CD8-positive, alpha-beta memory T cell (primary cell): Measurements from ENCODE around the gene PDIK1L. TPM values are rescaled to one million over a fixed set of nuclear protein-coding genes. Genes with fewer than 3 reads are reported as not detected.
"Not testable (repeated sequence)": the region's sequence is repeated elsewhere in the genome, so short reads cannot be mapped to it uniquely, and the experiment has no call there.

Experiments
- CTCF ChIA-PET: fragments of 350-600 bp; sonication (Branson Sonifier 250); formaldehyde crosslinking; loops from one replicate; lab custom pipeline; 2021; ENCODE audit warnings: antibody characterized with exemption; lab: Charles Lee
- POLR2A ChIA-PET: fragments of 350-600 bp; sonication (Branson Sonifier 250); formaldehyde crosslinking; loops from one replicate; lab custom pipeline; 2021; ENCODE audit warnings: antibody characterized with exemption; lab: Charles Lee
- DNase-seq, 5 donors: peaks; one replicate each; pipeline versions ENCODE4 v3.0.0 to v3.0.0-alpha.2; 2020 to 2022; ENCODE audit warnings: mixed read lengths in 1 of 5
- H3K27ac ChIP-seq: one replicate; pipeline ENCODE4 v1.7.0; 2013; ENCODE audit warnings: low read depth, mild to moderate bottlenecking, low read length, moderate library complexity
- H3K27me3 ChIP-seq: 2 replicates; pipeline ENCODE4 v1.7.0; 2013; ENCODE audit warnings: low read length, mild to moderate bottlenecking; ENCODE audit not compliant: insufficient read depth, poor library complexity, severe bottlenecking
- H3K36me3 ChIP-seq: 2 replicates; pipeline ENCODE4 v1.7.0; 2013; ENCODE audit warnings: mild to moderate bottlenecking, low read length, moderate library complexity; ENCODE audit not compliant: insufficient read depth
- H3K4me1 ChIP-seq: 2 replicates; pipeline ENCODE4 v1.7.0; 2013; ENCODE audit warnings: mild to moderate bottlenecking, low read length, moderate library complexity; ENCODE audit not compliant: insufficient read depth
- H3K4me3 ChIP-seq: 2 replicates; pipeline ENCODE4 v1.7.0; 2013; ENCODE audit warnings: mild to moderate bottlenecking, low read length
- H3K9me3 ChIP-seq: 2 replicates; pipeline ENCODE4 v1.7.0; 2013; ENCODE audit warnings: mild to moderate bottlenecking, low read length
- H3K27ac Mint-ChIP-seq, 8 donors: one replicate each; pipeline ENCODE4 v1.8.0; 2020 to 2021; ENCODE audit warnings: mixed read lengths in 8 of 8, mild to moderate bottlenecking in 6 of 8, inconsistent platforms in 3 of 8, moderate library complexity in 3 of 8
- H3K27me3 Mint-ChIP-seq, 2 donors: one replicate each; pipeline ENCODE4 v1.8.0; 2020 to 2021; ENCODE audit warnings: mixed read lengths in 2 of 2, mild to moderate bottlenecking in 1 of 2, moderate library complexity in 1 of 2
- H3K36me3 Mint-ChIP-seq, 3 donors: one replicate each; pipeline ENCODE4 v1.8.0; 2020 to 2021; ENCODE audit warnings: mixed read lengths in 3 of 3, inconsistent platforms in 1 of 3, mild to moderate bottlenecking in 1 of 3
- H3K4me1 Mint-ChIP-seq, 3 donors: one replicate each; pipeline ENCODE4 v1.8.0; 2020 to 2021; ENCODE audit warnings: mixed read lengths in 3 of 3, inconsistent platforms in 1 of 3, mild to moderate bottlenecking in 1 of 3
- H3K4me3 Mint-ChIP-seq, 7 donors: one replicate each; pipeline ENCODE4 v1.8.0; 2020 to 2021; ENCODE audit warnings: mixed read lengths in 7 of 7, mild to moderate bottlenecking in 6 of 7, moderate library complexity in 4 of 7, inconsistent platforms in 2 of 7
- H3K9me3 Mint-ChIP-seq, 5 donors: one replicate each; pipeline ENCODE4 v1.8.0; 2020 to 2022; ENCODE audit warnings: mixed read lengths in 5 of 5, mild to moderate bottlenecking in 3 of 5, moderate library complexity in 2 of 5, inconsistent platforms in 1 of 5
- polyA plus RNA-seq: library from polyadenylated mRNA; unstranded; fragments of 300-500 nt; fragmentation: Illumina TruSeq; gene quantifications from one replicate; pipeline ENCODE4 v1.2.3, GENCODE V29; 2021
- total RNA-seq, 2 experiments: library from RNA; stranded (reverse); gene quantifications; one replicate each; pipeline ENCODE4 v1.2.3, GENCODE V29; 2021

Gene PDIK1L
- total and polyA plus RNA-seq, 3 experiments from 2014 or later, result 4.2 to 14.6 (median 14.5) TPM

DNA sequence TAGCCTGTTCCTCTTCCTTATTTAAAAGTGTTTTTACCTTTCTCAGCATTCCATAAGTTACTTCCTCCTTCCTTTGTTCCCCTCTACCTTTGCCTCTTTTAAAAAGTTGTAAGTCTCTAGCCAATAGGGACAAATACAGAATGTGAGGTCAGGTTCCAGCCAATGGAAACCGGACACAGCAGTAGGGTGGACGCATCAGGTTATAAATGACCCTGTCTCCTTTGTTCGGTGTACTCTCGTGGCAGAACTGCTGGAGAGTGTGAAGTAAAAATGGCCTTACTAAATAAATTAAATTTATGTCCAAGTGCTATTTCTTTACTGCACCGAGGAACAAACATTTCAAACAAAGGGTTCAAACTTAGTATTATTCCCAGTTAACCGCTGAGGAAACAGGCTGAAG is 18.1 kb upstream of the PDIK1L start:
- H3K27me3 ChIP-seq, H3K4me3 Mint-ChIP-seq, POLR2A ChIA-PET, H3K9me3 Mint-ChIP-seq, H3K36me3 Mint-ChIP-seq, H3K27ac ChIP-seq, H3K9me3 ChIP-seq, H3K27ac Mint-ChIP-seq, H3K4me1 Mint-ChIP-seq, H3K36me3 ChIP-seq, DNase-seq, CTCF ChIA-PET, H3K4me3 ChIP-seq, H3K4me1 ChIP-seq: not testable (repeated sequence)
- peaks cover 24 to 36% of the 10 kb centered on the region in 2 donors for H3K27me3 Mint-ChIP-seq

DNA sequence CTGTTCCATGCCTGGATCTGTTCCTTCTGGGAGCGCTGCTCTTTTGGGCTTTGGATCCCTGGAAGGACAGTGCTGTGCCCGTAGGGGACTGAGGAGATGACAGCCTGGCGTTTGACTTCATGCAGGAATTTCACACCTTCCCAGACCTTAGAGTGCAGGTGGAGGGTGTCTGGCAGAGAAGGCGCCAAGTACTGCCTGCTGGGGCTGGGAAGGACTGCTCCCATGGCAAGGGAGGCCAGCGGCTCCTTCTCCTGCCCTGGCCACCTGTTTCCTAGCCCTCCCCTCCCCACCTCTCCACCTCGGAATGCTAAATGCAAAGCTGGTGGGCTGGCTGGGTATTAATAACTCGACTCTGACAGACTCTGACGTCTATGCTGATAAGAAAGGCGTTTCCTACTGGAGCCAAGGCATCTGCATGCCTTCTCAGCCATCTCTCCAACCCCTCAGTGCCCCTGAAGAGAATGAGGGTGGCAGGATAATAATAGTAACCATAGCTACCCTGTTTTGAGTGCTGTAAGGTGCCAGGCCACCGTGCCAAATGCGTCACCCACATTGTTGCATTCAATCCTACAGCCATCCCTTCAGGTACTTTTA is 17.5 kb upstream of the PDIK1L start:
- Histone ChIP-seq H3K9me3 (no peaks in the 10 kb centered on the region), H3K27ac (peak overlapping the region; percentile 5), H3K4me1 (no peaks in the 10 kb centered on the region), H3K36me3 (no peaks in the 10 kb centered on the region), H3K4me3 (no peak overlapping the region), H3K27me3 (no peaks in the 10 kb centered on the region)
- Mint-ChIP-seq H3K9me3 (peaks cover 0 to 2% (median 0%) of the 10 kb centered on the region in 5 donors), H3K4me3 (peak overlapping the region in 1 of 7 donors; percentile 59), H3K27me3 (peaks cover 20 to 32% of the 10 kb centered on the region in 2 donors), H3K36me3 (no peaks in the 10 kb centered on the region), H3K4me1 (no peaks in the 10 kb centered on the region), H3K27ac (no peak overlapping the region)
- no peak for DNase-seq
- POLR2A ChIA-PET, result no interaction called here
- CTCF ChIA-PET, result no interaction called here

DNA sequence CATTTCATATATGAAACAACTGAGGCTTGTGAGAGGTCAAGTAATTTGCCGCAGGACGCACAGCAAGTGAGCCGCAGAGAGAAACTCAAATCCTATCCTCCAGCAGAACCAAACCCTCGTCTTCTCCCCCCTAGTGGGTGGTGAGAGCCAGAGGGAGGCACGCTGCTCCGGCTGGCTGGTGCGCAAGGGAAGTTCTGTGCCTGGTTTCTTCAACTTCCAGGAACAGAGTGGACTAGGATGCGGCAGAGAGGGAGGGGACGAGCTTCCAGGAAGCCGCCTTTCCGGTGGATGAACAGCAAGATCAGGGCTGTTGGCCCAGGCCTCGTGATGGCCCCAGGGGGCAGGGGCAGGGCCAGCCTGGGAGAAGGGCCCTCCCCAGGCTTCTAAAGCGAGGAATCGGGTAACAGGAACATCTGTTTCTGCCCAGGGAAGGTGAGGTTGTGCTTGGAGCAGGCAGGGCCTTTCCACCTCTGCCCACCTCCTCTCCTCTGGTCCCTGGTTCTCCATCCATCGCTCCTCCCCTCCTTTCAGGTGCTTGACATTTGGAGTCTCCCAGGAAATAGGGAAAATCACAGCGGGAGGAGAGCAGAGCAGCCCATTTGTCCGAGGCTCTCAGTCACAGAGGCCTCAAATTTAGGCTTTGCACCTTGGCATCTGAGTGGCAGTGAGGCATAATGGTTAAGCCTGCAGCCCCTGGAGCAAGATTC is 16.8 kb upstream of the PDIK1L start:
- Histone ChIP-seq H3K4me3 (no peak overlapping the region), H3K27me3 (no peaks in the 10 kb centered on the region), H3K4me1 (no peaks in the 10 kb centered on the region), H3K9me3 (no peaks in the 10 kb centered on the region), H3K27ac (peak overlapping the region; percentile 5), H3K36me3 (no peaks in the 10 kb centered on the region)
- Mint-ChIP-seq H3K4me3 (peak overlapping the region in 1 of 7 donors; percentile 59), H3K27ac (no peak overlapping the region), H3K27me3 (peaks cover 17 to 28% of the 10 kb centered on the region in 2 donors), H3K9me3 (peaks cover 0 to 2% (median 0%) of the 10 kb centered on the region in 5 donors), H3K4me1 (no peaks in the 10 kb centered on the region), H3K36me3 (no peaks in the 10 kb centered on the region)
- ChIA-PET POLR2A (no interaction called here), CTCF (no interaction called here)
- no peak for DNase-seq

DNA sequence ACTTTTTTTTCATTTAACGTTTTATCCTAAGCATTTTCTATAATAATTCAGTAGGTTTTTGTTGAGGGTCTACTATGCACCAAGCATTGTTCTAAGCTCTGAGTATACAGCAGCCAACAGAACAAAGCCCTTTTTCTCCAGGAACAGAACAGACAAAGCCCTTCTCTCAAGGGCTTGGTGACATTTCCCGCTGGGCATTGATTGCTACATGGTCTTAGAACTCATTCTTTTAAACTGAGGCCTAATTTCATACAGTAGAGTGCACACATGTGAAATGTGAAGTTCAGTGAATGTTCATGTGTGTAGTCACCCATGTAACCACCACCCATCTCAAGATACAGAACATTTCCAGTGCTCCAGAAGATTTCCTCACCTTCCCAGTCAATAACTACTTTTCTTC is 15.2 kb upstream of the PDIK1L start:
- no peak overlapping the region for H3K27ac Mint-ChIP-seq
- ChIA-PET CTCF (interaction anchor here (1.7 kb wide), 1 partner anchor 49 kb away, joined by 5 read pairs; no protein-coding TSS in a partner anchor), POLR2A (no interaction called here)
- peaks cover 6 to 22% of the 10 kb centered on the region in 2 donors for H3K27me3 Mint-ChIP-seq
- H3K9me3 Mint-ChIP-seq, result peaks cover 0 to 2% (median 0%) of the 10 kb centered on the region in 5 donors
- no peak for DNase-seq
- no peak overlapping the region for H3K27ac ChIP-seq
- no peak overlapping the region for H3K4me3 ChIP-seq
- no peak overlapping the region for H3K4me3 Mint-ChIP-seq
- no peaks in the 10 kb centered on the region for H3K9me3 ChIP-seq
- H3K4me1 Mint-ChIP-seq, result no peaks in the 10 kb centered on the region
- H3K36me3 Mint-ChIP-seq, result no peaks in the 10 kb centered on the region
- H3K36me3 ChIP-seq, result no peaks in the 10 kb centered on the region
- no peaks in the 10 kb centered on the region for H3K27me3 ChIP-seq
- H3K4me1 ChIP-seq, result no peaks in the 10 kb centered on the region

DNA sequence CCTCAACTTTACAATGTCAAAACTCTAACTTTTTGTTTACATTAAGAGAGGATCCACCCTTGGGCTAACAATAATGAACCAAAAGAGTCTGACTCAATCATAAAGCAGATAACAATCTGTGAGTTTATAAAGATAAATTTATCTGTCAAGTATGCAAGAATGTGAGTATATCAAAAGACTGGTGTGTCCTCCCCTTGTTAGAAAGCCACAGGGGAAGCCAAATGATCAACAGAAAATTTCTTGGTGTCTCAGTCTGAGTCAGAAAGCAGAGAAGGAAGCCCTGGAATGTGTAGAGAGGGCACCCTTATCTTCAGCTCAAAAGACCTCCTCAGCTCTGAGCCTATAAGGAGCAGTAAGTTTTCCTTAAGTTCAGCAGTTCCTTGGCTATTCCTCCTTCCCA is 13.9 kb upstream of the PDIK1L start:
- Histone ChIP-seq H3K27me3 (no peaks in the 10 kb centered on the region), H3K9me3 (no peaks in the 10 kb centered on the region), H3K4me1 (no peaks in the 10 kb centered on the region), H3K27ac (no peak overlapping the region), H3K4me3 (no peak overlapping the region), H3K36me3 (no peaks in the 10 kb centered on the region)
- no peaks in the 10 kb centered on the region for H3K4me1 Mint-ChIP-seq
- H3K9me3 Mint-ChIP-seq, result no peaks in the 10 kb centered on the region
- H3K36me3 Mint-ChIP-seq, result no peaks in the 10 kb centered on the region
- no peak for DNase-seq
- peaks cover 5 to 15% of the 10 kb centered on the region in 2 donors for H3K27me3 Mint-ChIP-seq
- no peak overlapping the region for H3K4me3 Mint-ChIP-seq
- no peak overlapping the region for H3K27ac Mint-ChIP-seq
- POLR2A ChIA-PET, result no interaction called here
- CTCF ChIA-PET, result interaction anchor here (0.8 to 1.4 kb wide), 2 partner anchors 47 to 73 kb away, joined by 3 read pairs; no protein-coding TSS in a partner anchor

DNA sequence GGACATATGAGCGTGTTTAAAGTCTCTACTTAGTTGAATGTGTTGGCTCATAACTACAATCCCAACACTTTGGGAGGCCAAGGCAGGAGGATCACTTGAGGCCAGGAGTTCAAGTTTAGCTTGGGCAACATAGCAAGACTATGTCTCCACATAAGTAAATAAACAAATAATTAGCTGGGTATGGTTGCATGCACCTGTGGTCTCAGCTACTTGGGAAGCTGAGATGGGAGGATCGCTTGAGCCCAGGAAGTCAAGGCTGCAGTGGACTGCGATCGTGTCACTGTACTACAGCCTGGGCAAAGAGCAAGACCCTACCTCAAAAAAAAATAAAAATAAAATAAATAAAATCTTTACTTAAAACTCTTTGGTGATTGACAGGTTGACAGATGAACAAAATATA is 13.0 kb upstream of the PDIK1L start:
- no peak for DNase-seq
- H3K36me3 ChIP-seq, result no peaks in the 10 kb centered on the region
- no peak overlapping the region for H3K27ac ChIP-seq
- no peak overlapping the region for H3K4me3 ChIP-seq
- Mint-ChIP-seq H3K36me3 (no peaks in the 10 kb centered on the region), H3K4me3 (no peak overlapping the region), H3K27me3 (peaks cover 5 to 12% of the 10 kb centered on the region in 2 donors), H3K4me1 (no peaks in the 10 kb centered on the region), H3K27ac (no peak overlapping the region), H3K9me3 (no peaks in the 10 kb centered on the region)
- ChIA-PET CTCF (interaction anchor here (1.4 kb wide), 1 partner anchor 65 kb away, joined by 3 read pairs; no protein-coding TSS in a partner anchor), POLR2A (no interaction called here)
- no peaks in the 10 kb centered on the region for H3K4me1 ChIP-seq
- H3K27me3 ChIP-seq, result no peaks in the 10 kb centered on the region
- H3K9me3 ChIP-seq, result no peaks in the 10 kb centered on the region

DNA sequence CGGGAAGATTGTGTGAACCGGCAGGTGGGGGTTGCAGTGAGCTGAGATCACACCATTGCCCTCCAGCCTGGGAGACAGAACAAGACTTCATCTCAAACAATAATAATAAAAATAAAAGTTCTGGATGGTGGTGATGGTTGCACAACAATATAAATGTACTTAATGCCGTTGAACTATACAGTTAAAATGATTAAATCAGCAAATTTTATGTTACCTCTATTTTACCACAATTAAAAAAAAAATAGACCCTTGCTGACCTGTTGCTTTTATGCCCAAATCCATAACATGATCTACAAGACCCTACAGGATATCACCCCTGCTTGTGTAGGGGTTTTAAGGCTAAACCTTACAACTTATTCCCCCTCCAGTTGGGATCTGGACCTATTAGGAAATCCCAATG is 11.8 kb upstream of the PDIK1L start:
- H3K36me3 Mint-ChIP-seq, result no peaks in the 10 kb centered on the region
- H3K4me1 Mint-ChIP-seq, result peaks cover 0 to under 1% (median 0%) of the 10 kb centered on the region in 3 donors
- H3K4me3 Mint-ChIP-seq, result no peak overlapping the region
- no peaks in the 10 kb centered on the region for H3K9me3 ChIP-seq
- peaks cover 5 to 12% of the 10 kb centered on the region in 2 donors for H3K27me3 Mint-ChIP-seq
- POLR2A ChIA-PET, result no interaction called here
- CTCF ChIA-PET, result interaction anchor here (0.6 to 5.2 kb wide), 4 partner anchors 14 to 64 kb away, joined by 3 to 95 read pairs (median 3); no protein-coding TSS in a partner anchor
- H3K4me1 ChIP-seq, result no peaks in the 10 kb centered on the region
- H3K9me3 Mint-ChIP-seq, result no peaks in the 10 kb centered on the region
- no peak overlapping the region for H3K4me3 ChIP-seq
- H3K27ac Mint-ChIP-seq, result no peak overlapping the region
- H3K27ac ChIP-seq, result no peak overlapping the region
- no peak for DNase-seq
- H3K27me3 ChIP-seq, result no peaks in the 10 kb centered on the region
- H3K36me3 ChIP-seq, result no peaks in the 10 kb centered on the region

DNA sequence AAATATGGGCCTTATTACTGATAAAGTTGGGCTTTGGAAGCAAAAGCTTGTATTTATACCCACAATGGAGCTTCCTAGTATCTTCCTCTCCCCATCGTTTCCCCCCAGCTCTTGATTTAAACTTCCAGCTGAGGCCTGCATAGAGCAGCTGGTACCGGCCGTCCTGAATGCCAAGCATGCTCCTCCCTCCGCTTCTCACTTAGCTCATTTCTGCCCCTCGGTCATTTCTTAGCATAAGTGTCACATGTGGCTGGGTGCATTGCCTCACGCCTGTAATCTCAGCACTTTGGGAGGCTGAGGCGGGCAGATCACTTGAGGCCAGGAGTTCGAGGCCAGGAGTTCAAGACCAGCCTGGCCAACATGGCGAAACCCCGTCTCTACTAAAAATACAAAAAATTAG is 11.4 kb upstream of the PDIK1L start:
- DNase-seq, H3K4me1 Mint-ChIP-seq, H3K9me3 ChIP-seq, H3K27ac Mint-ChIP-seq, H3K4me3 ChIP-seq, H3K36me3 ChIP-seq, H3K36me3 Mint-ChIP-seq, H3K27me3 ChIP-seq, H3K9me3 Mint-ChIP-seq, H3K27ac ChIP-seq, H3K4me1 ChIP-seq, H3K4me3 Mint-ChIP-seq, POLR2A ChIA-PET: not testable (repeated sequence)
- peaks cover 8 to 12% of the 10 kb centered on the region in 2 donors for H3K27me3 Mint-ChIP-seq
- CTCF ChIA-PET, result interaction anchor here (0.6 to 5.2 kb wide), 4 partner anchors 13 to 63 kb away, joined by 3 to 95 read pairs (median 3); no protein-coding TSS in a partner anchor
